ENCODE measurements around the gene AAK1.
"Not testable (repeated sequence)": the region's sequence is repeated elsewhere in the genome, so short reads cannot be mapped to it uniquely, and the experiment has no call there.

AAK1 gene

DNA sequence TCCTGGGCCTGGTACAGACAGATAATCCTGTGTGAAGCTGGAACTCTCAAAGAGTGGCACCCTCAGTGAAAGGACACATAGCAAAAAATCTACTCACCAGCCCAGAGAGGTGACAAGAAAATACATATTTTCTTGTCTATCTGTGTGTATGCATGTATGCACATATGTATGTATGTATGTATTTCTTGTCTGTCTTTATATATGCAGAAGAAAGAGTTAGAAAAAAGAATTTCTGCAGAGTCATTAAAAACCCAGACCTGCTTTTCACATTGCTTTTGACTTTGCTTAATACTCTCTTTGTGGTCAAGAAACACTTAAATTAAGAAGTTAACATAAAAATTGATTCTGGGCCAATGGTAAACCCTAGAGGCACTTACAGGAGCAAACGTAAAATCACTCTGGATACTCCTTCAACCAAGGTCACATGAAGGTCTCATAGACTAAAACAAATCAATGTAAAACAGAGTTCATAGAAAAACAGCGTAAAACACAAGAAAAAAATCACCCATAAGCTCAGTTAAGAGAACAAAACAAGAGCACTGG, 16.5 kb upstream of the AAK1 start:
- no peak for DNase-seq

DNA sequence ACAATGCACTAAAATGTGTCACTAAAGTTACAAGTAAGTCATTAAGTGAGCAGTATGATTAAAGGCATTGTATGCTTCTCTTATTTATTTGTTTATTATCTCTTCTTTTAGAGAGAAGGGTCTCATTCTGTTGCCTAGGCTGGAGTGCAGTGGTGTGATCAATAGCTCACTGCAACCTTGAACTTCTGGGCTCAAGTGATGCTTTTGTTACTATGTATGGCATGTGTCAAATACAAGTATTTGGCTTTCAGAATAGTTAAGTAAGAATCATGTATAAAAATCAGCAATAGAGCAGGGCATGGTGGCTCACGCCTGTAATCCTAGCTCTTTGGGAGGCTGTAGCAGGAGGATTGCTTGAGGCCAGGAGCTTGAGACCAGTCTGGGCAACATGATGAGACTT, 15.8 kb upstream of the AAK1 start:
- no peak for DNase-seq

DNA sequence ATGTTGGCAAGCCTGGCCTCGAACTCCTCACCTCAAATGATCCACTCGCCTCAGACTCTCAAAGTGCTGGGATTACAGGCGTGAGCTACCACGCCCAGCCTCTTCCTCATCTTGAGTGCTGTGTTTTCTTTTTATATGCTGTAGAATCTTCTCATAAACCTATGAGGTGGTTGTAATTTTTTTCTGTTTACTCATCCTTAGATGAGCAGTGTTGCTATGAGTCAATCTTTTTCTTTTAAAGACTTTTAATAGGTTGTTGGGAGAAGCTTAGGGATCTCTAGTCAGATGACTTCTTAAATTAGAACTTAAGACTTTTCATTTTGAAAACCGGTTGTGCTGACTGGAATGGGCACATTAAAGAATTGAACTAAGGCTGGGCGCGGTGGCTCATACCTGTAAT, 8.7 kb upstream of the AAK1 start:
- no peak for DNase-seq

DNA sequence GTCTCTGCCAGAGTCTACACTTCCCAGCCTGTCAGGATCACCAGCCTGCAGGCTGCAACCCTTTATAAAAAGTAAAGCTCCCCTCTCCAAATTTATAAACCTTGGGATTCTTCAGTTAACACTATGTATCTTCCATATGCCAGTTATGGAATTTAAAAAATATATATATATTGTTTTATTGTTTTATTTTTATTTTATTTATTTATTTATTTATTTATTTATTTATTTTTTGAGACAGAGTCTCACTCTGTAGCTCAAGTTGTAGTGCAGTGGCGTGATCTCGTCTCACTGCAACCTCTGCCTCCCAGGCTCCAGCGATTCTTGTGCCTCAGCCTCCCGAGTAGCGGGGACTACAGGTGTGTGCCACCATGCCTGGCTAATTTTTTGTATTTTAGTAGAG, 3.7 kb upstream of the AAK1 start:
- DNase-seq: not testable (repeated sequence)

DNA sequence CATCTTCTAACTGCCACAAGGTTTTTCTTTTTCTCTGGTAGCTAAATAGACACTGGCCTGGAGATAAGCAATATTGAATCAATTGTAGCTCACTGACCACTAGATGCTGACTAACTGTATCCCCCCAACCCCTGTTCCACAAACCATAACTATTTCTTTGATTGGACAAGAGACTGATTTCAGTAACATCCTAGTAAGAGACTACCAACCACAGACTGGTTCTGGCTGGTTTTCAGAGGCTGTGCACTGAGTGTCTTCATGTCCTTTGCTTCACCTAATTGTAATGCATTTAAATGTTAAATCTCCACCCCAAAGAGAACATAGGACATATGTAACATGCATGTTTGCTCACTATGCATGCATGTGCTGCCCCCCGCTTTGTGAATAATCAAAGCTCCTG, 3.2 kb upstream of the AAK1 start:
- no peak for DNase-seq

DNA sequence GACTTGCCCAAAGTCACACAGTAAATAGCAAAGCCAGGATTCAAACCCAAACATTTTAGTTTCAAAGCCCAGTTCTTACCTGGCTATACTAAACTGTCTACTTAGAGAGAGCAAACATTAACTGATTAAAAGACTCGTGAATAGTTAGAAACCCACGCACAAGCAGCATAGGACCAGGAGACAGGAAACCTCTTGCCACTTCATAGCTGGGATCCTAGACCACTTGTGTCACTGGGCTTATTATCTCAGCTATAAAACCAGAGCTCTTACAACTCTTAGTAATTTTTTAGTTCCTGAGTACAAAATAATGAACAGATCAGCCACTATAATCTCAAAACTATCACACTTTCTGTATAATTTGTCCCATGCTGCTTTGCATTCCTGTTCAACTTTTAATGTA, 2.4 kb upstream of the AAK1 start:
- DNase-seq: no peak

DNA sequence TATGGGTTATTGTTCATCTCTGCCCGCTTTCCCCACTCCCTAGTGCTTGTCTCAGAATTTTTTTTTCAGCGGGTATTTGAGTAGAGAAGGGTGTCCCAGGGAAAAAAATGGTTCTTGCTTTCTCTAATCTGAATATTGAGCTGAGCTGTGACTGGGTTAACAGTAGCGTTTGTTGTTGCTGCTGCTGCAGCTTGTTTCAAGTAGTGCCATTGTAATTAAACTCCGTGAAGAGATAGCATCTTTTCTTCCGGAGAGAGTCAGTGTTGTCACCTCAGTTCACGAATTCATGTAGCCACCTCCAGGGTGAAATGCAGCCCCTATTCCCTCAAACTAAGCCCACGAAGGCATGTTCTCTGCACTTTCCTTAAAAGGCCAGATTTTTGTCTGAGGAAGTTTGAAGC, 1.5 kb upstream of the AAK1 start:
- DNase-seq: peak in 2 of 56 donors; percentile 12 to 38

DNA sequence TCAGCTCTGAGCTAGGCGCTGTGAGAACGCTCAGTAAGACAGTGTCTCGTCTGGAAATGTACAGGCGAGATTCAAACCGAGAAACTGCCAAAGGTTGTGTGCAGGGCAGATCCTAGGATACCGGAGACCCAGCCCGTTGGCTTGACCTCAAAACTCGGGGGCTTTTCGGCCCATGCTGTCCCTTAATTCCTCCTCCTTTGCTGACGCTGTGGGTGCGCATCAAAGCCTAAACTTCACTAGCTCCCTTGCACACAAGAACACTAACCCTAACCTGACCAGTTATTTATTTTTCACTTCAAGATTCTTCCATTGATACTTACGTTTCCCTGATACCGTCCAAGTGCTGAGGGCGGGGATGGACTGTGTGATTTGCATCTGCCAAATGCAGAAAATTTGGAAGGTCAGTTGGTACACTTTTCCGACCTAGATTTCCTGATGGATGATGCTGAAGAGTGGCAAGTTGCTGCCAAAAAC, 1.0 kb upstream of the AAK1 start:
- peak in 8 of 56 donors; percentile 21 to 70 (median 56) for DNase-seq

DNA sequence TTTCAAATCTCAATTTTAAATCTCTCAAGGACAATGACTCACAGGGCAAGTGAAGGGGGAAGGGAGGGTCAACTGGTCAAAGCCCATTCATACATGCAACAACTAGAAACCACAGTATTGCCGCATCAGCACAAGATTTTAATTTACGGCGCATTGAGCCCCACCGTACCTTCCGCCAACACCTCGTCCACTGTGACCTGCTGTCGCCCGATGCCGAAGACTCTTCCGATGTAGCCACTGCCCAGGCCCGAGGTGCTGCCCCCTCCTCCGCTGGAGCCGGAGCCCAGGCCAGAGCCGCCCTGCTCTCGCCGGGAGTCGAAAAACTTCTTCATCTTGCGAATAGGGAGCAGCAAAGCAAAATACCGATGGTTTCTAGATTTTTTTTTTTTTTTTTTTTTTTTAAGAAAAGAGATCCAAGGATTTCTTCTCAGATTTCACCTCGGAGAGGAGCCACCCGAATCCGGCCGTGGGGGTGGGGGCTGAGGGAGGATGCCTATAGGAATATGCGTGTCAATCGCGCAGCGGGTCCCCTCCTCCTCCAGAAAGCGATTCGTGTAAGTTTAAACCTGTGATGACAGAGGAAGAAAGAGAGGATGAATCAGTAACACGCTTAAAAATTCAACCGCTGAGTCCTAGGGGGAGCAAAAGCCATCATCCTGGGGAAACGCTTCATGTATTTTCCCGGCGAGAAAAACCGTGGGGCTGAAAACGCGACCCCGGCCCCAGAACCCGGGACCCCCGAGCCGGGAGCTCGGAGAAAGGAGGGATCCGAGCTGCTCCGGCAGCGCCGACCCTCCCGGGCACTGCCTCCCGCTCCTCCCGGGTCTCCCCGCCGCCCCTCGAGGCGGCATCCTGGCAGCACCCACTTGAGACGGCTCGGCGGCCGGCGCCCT, 584 bp downstream of the AAK1 start:
- peak in 40 of 56 donors; percentile 9 to 70 (median 42) for DNase-seq

DNA sequence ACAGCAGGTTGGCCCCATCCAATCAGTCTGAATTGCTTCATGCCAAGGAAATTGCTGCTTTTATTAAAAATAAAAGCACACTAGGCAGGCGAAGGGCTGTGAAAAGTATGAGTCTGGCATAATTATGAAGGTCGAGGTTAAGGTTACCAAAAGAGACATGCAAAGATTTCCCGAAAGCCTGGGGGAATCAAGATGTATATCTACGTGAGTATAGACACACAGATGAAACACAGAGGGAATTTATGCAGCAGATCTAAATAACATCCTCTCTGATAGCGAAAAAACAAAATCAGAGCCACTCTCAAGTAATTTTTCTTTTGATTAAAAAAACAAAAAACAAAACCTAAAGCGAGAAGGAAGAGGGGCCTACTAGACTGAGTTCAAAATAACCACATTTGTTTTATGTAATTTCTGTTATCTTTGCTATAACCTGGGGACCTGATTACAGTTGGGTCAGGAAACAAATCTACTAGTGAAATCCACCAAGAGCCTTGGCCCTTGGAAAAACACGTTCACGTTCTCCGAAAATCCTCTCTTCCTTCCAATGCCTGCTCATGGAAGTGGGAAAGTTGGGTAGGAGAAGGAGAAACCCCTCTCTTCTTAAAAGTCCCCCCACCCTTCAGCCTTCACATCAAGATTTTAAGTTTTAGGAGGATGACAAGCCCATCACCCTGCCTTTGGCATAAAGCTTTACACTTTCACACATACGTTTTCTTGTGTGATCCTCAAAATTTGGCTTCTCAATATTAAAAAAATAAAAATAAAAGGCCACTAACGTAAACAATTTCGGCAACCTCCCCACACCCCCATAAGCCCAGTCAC, 1.4 kb downstream of the AAK1 start:
- no peak for DNase-seq

DNA sequence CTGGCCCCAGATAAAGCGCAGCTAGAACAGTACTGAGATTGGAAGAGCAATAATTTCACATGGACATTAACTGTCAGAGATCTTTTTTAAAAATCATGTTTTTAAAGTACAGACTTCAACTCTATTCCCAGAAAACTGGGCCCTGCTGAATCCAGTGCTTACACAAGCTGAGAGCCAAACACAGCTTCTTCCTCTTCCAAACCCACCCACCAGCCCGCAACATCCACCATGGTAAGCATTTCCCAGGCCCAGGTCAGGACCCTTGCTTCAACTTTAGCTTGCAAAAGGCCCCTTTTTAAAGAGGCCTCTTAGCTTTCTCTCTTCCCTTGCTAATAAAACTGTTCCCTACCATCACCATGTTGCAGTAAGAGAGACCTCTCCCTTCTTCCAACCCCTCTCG, 2.1 kb downstream of the AAK1 start:
- no peak for DNase-seq

DNA sequence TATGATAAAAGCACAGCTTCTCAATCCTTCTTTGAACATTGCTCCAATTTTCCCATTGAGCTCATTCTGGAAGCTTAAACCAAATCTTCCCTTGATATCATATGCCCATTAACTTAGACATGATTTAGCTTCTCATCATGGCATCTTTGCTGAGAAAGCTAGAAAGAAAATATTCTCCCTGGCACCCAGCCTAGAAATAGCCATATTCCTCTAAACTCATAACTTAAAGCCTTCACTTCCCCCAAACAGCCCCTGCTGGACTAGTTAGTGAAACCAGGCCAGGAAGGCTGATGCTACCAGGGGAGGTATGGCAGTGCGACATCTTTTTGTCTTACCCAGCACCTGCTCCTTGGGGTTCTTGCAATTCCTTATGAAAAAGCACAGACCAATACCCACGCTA, 4.3 kb downstream of the AAK1 start:
- no peak for DNase-seq

DNA sequence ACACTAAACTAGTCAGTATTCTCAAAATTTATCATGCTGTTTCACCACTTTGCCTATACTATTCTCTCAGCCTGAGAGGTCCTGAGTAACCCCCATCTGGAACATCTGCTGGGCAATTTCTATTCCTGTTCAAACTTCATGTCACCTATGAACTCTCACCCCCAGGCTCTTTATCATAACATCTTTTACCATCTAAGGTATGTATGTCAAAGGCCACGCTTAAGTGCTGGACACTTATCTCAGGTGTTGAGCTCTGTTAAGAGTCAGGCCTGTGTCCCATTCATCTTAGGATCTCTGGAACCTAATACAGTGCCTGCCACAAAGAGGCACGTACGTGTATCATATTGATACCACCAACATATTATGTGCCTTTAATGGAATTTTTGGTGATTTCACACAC, 4.9 kb downstream of the AAK1 start:
- DNase-seq: no peak

DNA sequence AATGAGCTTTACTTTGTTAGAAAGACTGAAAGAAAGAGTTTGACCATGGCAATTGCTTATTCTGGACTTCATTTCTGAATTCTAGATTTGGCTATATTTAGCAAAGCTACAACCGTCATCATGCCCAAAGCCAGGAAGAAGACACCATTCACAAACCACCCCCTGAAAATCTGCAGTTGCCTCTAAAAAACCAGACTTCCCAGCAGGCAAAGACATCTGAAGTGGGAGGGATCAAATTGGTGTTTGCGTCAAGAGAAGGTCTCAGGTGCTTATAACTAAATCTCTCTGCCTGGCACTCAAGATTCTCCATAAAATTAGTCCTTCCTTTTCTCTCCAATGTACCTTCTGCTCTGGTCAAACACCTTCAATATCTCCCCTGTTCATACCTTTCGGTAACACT, 5.6 kb downstream of the AAK1 start:
- DNase-seq: peak in 1 of 56 donors; percentile 21

DNA sequence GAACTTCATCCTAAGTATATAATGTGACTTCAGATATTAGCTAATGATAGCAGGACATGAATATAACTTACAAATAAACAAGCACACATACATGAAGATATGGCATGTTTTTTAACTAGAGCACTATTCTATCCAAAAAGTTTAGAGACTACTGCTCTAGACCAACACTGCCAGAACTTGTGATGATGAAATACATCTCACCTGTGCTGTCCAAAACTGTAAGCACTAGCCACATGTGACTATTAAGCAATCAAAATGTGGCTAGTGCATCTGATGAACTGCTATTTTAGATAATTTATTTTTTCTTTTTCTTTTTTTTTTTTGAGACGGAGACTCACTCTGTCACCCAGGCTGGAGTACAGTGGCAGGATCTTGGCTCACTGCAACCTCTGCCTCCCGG, 7.1 kb downstream of the AAK1 start:
- no peak for DNase-seq

DNA sequence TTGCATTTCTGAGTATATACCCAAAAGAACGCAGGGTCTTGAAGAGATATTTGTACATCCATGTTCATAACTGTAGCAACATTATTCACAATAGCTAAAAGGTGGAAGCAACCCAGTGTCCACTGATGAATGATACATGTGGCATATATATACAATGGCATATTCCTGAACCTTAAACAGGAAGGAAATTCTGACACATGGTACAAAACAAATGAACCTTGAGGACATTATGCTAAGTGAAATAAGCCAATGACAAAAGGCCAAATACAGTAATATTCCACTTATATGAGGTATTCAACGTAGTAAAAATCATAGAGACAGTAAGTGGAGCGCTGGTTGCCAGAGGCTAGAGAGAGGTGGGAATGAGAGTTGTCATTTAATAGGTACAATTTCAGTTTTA, 8.1 kb downstream of the AAK1 start:
- DNase-seq: no peak

DNA sequence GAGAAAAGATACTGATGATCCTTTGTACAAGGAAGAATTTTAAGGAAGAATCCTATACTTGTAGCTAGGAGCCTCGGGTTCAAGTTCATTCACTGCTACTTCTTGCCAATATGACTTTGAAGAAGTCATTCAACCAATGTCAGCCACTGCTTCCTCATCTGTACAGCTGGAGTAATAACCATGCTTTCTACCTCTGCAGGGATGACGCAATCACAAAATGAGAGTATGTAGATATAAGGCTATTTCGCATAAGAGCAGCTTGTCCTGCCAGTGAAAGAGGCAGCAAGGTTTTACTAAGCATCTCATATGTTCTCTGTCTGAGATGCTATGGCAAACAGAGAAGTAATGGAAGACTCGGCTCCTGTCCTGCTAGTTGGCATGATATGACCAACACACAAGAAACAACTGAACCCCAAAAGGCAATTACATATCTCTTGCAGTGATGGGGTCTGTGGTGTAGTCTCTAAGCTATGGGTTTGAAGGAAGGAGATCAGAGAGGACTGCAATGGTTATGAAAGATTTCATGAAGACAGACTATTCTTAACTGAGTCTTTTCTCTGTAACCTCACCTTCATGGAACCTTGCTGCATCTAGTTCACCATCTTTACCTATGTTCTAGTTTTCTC, 9.2 kb downstream of the AAK1 start:
- no peak for DNase-seq

DNA sequence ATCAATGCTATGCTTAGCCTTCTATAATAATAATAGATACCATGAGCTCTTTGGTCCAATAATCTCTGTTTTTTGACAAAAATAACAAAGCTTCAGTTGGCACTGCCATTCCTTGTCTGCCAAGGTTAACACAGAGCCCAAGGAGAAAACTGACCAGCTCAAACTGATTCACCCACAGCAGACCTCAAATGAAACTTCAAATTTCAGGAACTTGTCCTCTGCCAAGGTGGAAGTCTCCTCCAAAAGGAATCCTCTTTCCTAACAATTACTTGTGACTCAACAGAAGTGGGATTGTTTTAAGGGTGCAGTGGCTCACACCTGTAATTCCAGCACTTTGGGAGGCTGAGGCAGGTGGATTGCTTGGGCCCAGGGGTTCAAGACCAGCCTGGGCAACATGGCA, 12.1 kb downstream of the AAK1 start:
- no peak for DNase-seq

DNA sequence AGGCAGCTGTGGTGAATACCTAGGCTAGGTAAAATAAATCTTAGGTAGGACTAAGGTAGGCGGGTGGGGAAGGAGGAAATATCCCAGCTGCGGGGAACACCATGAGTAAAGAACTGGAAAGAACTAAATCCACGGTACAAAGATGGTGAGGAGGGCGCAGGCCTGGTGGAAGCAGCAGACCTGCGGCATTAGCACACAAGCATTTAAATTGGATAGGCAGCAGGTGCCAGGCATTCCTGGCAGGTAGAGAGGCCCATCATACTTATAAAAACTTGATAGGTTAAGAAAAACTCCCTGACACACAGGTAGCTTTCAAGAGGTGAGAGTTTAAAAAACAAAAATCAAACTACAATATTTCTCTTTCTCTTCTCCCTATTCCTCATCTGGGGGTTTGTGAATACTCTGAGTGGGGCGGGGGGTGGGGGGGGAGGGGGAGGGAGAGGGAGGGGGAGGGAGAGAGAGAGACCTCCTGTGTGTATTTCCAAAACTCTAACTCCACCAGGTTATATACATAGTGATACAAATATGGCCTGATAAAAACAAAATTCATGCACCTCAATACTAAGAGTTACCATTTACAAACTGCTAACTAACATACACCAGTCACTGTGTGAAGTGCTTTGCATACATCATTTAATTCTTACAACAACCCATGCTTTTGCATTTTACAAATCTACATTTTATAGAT, 13.5 kb downstream of the AAK1 start:
- DNase-seq: no peak

DNA sequence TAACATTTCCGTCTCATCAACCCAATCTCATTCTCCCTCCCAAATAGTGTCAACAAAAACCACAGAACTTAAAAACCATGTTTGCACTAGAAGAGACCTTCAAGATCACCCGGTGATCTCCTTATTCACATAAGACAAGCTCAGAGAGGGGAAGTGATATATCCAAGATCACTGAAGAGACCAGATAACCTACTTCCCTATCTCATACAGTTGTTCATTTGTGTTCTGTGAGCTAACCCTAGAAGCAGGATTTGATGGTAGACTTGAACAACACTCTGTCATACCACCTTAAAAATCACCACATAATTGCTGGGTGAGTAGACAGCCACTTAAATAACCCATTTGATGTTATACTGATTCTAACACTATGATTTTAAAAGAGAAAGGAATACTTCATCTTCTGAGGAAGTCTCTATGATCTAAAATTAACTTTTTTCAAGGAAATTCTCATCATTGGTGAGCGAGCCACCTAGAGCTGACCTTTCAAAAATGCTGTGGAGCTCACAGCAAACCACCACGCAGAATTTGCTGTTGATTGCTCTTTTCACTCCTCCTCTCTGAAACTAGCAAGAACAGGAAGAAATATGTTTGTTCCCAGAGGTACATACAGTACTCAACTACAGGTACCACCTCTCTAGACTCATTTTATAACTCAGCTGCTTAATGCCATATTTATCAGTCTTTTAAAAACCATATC, 15.1 kb downstream of the AAK1 start:
- DNase-seq: no peak

All from amygdala (tissue), 56 donors.